GM12878 (cell line): ENCODE measurements around the gene IZUMO3. TPM values are rescaled to one million over a fixed set of nuclear protein-coding genes. Genes with fewer than 3 reads are reported as not detected.

Experiments used
- ATAC-seq: fragments of 200-7000 bp; cut with Tn5 transposase; 3 replicates; pipeline ENCODE4 v1.9.1; 2020; ENCODE audit warnings: mild to moderate bottlenecking, moderate library complexity
- BruUV-seq: library from RNA; stranded (reverse); fragments of 400-500 nt; replicated peaks from 2 replicates; lab custom pipeline; 2021; lab: Mats Ljungman, UMichigan
- CTCF ChIA-PET: fragments of 300-600 bp; sonication (Branson Sonifier 250); formaldehyde crosslinking; extraction: SDS; loops from one replicate; lab custom pipeline; 2021; ENCODE audit warnings: inconsistent platforms; lab: Yijun Ruan, JAX
- POLR2A ChIA-PET: fragments of 350-600 bp; formaldehyde crosslinking; extraction: SDS; loops from one replicate; lab custom pipeline; 2021; ENCODE audit warnings: inconsistent platforms; lab: Charles Lee
- RAD21 ChIA-PET: fragments of 300-600 bp; sonication (Branson Sonifier 250); formaldehyde crosslinking; loops from one replicate; lab custom pipeline; 2023; ENCODE audit warnings: antibody characterized with exemption; ENCODE audit not compliant: unreplicated experiment; lab: Charles Lee
- SMC1A ChIA-PET: fragments of 300-600 bp; sonication (Branson Sonifier 250); formaldehyde crosslinking; loops from one replicate; lab custom pipeline; 2023; ENCODE audit not compliant: unreplicated experiment, uncharacterized antibody; lab: Charles Lee
- DNase-seq: peaks from one replicate; pipeline ENCODE4 v3.0.0-alpha.2; 2011; ENCODE audit warnings: low read depth, low spot score
- FAIRE-seq: peaks from 3 replicates; lab custom pipeline; 2011; peaks lifted over from hg19 to GRCh38; lab: Jason Lieb, UNC
- H2AFZ ChIP-seq: 2 replicates; pipeline ENCODE4 v1.6.0; 2011; ENCODE audit warnings: low read depth, low read length, control low read depth; ENCODE audit not compliant: control insufficient read depth
- H3K27ac ChIP-seq: 2 replicates; pipeline ENCODE4 v1.5.1; 2011; ENCODE audit warnings: control low read depth; ENCODE audit not compliant: control insufficient read depth, insufficient read depth
- H3K27me3 ChIP-seq, 2 experiments: replicated peaks in 1 of 2; 2 replicates each; pipeline versions ENCODE4 v1.6.0 to v1.6.1; 2011; ENCODE audit warnings: low read length in 1 of 2; ENCODE audit not compliant: control insufficient read depth in 2 of 2, insufficient read depth in 2 of 2
- H3K36me3 ChIP-seq, 2 experiments: 2 replicates each; pipeline ENCODE4 v1.5.1; 2011; ENCODE audit warnings: low read length in 1 of 2; ENCODE audit not compliant: control insufficient read depth in 2 of 2, insufficient read depth in 2 of 2
- H3K4me1 ChIP-seq: 2 replicates; pipeline ENCODE4 v1.6.1; 2011; ENCODE audit warnings: mild to moderate bottlenecking, low read length, moderate library complexity, mixed read lengths; ENCODE audit not compliant: control insufficient read depth, insufficient read depth
- H3K4me2 ChIP-seq: 2 replicates; pipeline ENCODE4 v1.6.0; 2011; ENCODE audit warnings: control low read depth; ENCODE audit not compliant: control insufficient read depth, insufficient read depth
- H3K4me3 ChIP-seq: fragments of 200-600 bp; sonication (generic); 2 replicates; pipeline ENCODE4 v1.5.1; 2016
- H3K79me2 ChIP-seq: 2 replicates; pipeline ENCODE4 v1.6.0; 2011; ENCODE audit warnings: low read length; ENCODE audit not compliant: control insufficient read depth, insufficient read depth
- H3K9ac ChIP-seq: 2 replicates; pipeline ENCODE4 v1.8.0; 2011; ENCODE audit warnings: low read length, control low read depth, mixed read lengths; ENCODE audit not compliant: control insufficient read depth, insufficient read depth
- H3K9me3 ChIP-seq: replicated peaks from 3 replicates; pipeline ENCODE4 v1.5.1; 2011; ENCODE audit warnings: mild to moderate bottlenecking, low read length; ENCODE audit not compliant: control insufficient read depth, insufficient read depth
- H4K20me1 ChIP-seq: 2 replicates; pipeline ENCODE4 v1.6.0; 2011; ENCODE audit not compliant: control insufficient read depth, insufficient read depth
- REST ChIP-seq: IDR thresholded peaks from 2 replicates; pipeline ENCODE4 v1.6.1; 2012; ENCODE audit warnings: mild to moderate bottlenecking, low read depth, low read length
- WRNIP1 ChIP-seq: IDR thresholded peaks from 2 replicates; pipeline ENCODE4 v1.6.1; 2011; ENCODE audit warnings: low read depth, low read length, improper control_type of control experiment, borderline replicate concordance
- WGBS: methylation state at CpG from one replicate; pipeline ENCODE4 v1.1.6; 2016; ENCODE audit warnings: low lambda C conversion rate; ENCODE audit not compliant: insufficient replicate concordance, insufficient coverage; ENCODE audit errors: missing lambda C conversion rate; 5-methylcytosine and 5-hydroxymethylcytosine counted together
- in situ Hi-C: fragments of 300-500 bp; cut with MboI; formaldehyde crosslinking; loops from 9 replicates; pipeline ENCODE4 v1.14.3; 2018; ENCODE audit warnings: mixed read lengths
- intact Hi-C: fragments of 100-400 bp; cut with micrococcal nuclease; formaldehyde crosslinking; loops from one replicate; pipeline ENCODE4 v1.14.2; 2022; ENCODE audit not compliant: unreplicated experiment
- polyA plus RNA-seq, 11 experiments: library from polyadenylated mRNA; depleted of rRNA in 4 of 11; unstranded in 6 of 11; stranded (reverse) in 5 of 11; fragments of >200 nt; fragmentation: Nextera tagmentation in 4 of 11; fragmentation: Illumina TruSeq in 1 of 11; extraction: Ambion mirVana in 4 of 11; extraction: Trizol in 1 of 11; gene quantifications; 1 replicate in 1 of 11; 2 replicates in 10 of 11; pipeline versions ENCODE4 v1.2.1 to v1.2.3, GENCODE V29; 2011 to 2016; ENCODE audit warnings: inconsistent platforms in 2 of 11, missing spikeins in 2 of 11, low read depth in 1 of 11
- total RNA-seq, 4 experiments: library from RNA; depleted of rRNA in 3 of 4; stranded (reverse); fragments of >200 nt in 3 of 4; fragmentation: Illumina TruSeq in 1 of 4; extraction: Trizol in 1 of 4; gene quantifications; 2 replicates each; pipeline versions ENCODE4 v1.2.1 to v1.2.3, GENCODE V29; 2013 to 2021
- TF ChIP-seq, protein P1 (sequence below), 3 experiments: IDR thresholded peaks in 2 of 3; conservative IDR thresholded peaks in 1 of 3; 2 replicates each; pipeline ENCODE4 v1.5.1; 2011; ENCODE audit warnings: low read depth in 3 of 3, low read length in 3 of 3, mild to moderate bottlenecking in 3 of 3, control low read depth in 2 of 3, moderate library complexity in 2 of 3, inconsistent platforms in 1 of 3, mixed read lengths in 1 of 3; ENCODE audit not compliant: control insufficient read depth in 2 of 3, insufficient read depth in 1 of 3; ENCODE audit errors: extremely low read depth in 1 of 3

The IZUMO3 gene
- total and polyA plus RNA-seq, 10 of the 15 experiments (the other 5 are each of a cell fraction or from before 2014, with no cell fraction given), result not detected

DNA sequence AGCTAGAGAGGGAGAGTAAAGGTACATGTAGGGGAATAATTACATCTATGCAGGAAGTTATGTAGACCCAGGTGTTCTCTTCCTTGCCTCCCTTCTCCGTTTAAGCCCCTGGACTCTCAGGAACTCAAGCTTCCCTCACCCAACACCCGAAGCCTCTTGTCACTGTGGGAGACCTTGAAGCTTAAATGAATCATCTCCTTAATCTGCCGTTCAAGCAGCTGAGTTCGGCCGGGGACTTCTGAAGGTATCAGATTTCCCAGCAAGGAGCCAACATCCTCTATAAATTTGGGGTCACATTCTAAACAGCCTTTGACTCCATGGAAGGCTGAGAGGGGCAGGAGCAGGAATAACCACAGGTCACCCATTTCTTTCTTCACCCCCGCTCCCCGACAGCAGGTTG, 412 bp downstream of the IZUMO3 start:
- ChIA-PET SMC1A (no interaction called here), CTCF (interaction anchor here (0.6 kb wide), 1 partner anchor 28 kb away, joined by 3 read pairs; no protein-coding TSS in a partner anchor), RAD21 (no interaction called here), POLR2A (no interaction called here)
- Histone ChIP-seq H3K9ac (no peak overlapping the region), H3K79me2 (no peaks in the 10 kb centered on the region), H3K27ac (no peak overlapping the region), H3K27me3 (no peaks in the 10 kb centered on the region), H3K4me3 (no peak overlapping the region), H3K4me1 (no peaks in the 10 kb centered on the region), H4K20me1 (no peaks in the 10 kb centered on the region), H3K9me3 (no peaks in the 10 kb centered on the region), H3K36me3 (no peaks in the 10 kb centered on the region), H3K4me2 (no peak overlapping the region), H2AFZ (no peak overlapping the region)
- TF ChIP-seq, protein P1, sequence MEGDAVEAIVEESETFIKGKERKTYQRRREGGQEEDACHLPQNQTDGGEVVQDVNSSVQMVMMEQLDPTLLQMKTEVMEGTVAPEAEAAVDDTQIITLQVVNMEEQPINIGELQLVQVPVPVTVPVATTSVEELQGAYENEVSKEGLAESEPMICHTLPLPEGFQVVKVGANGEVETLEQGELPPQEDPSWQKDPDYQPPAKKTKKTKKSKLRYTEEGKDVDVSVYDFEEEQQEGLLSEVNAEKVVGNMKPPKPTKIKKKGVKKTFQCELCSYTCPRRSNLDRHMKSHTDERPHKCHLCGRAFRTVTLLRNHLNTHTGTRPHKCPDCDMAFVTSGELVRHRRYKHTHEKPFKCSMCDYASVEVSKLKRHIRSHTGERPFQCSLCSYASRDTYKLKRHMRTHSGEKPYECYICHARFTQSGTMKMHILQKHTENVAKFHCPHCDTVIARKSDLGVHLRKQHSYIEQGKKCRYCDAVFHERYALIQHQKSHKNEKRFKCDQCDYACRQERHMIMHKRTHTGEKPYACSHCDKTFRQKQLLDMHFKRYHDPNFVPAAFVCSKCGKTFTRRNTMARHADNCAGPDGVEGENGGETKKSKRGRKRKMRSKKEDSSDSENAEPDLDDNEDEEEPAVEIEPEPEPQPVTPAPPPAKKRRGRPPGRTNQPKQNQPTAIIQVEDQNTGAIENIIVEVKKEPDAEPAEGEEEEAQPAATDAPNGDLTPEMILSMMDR (IDR thresholded peaks at IDR 0.05 in 2 of 3, conservative IDR thresholded peaks at IDR 0.05 in 1 of 3; ENCODE audit: control insufficient read depth in 2 of 3, extremely low read depth in 1 of 3, insufficient read depth in 1 of 3, low read depth in 3 of 3, low read length in 3 of 3), result no peak
- no peak for TF ChIP-seq REST
- TF ChIP-seq WRNIP1, result no peak
- ATAC-seq (no peak), FAIRE-seq (no peak), DNase-seq (no peak)
- 9% methylated on average over 7 of the region's 7 CpGs for WGBS
- BruUV-seq, result no TSS peak
- intact Hi-C loops, result no loop called here
- in situ Hi-C loops, result no loop called here
